H9 (cell line): ENCODE results near the gene PJA2. TPM values are rescaled to one million over a fixed set of nuclear protein-coding genes. Genes with fewer than 3 reads are reported as not detected.

Experiments used
- DNase-seq: peaks from one replicate; pipeline ENCODE4 v3.0.0-alpha.2; 2017
- H2AFZ ChIP-seq: one replicate; pipeline ENCODE4 v1.6.1; 2013; ENCODE audit warnings: mild to moderate bottlenecking, low read length, control low read depth, moderate library complexity
- H2AK5ac ChIP-seq: 2 replicates; pipeline ENCODE4 v1.6.1; 2013; ENCODE audit warnings: low read length, control low read depth, mixed read lengths; ENCODE audit not compliant: insufficient read length
- H2BK120ac ChIP-seq: one replicate; pipeline ENCODE4 v1.6.1; 2013; ENCODE audit warnings: low read depth, mild to moderate bottlenecking, low read length, control low read depth, inconsistent platforms; ENCODE audit not compliant: poor library complexity, severe bottlenecking
- H2BK12ac ChIP-seq: 2 replicates; pipeline ENCODE4 v1.6.1; 2013; ENCODE audit warnings: low read length, control low read depth, mixed read lengths, low read depth; ENCODE audit not compliant: insufficient read length
- H2BK15ac ChIP-seq: 2 replicates; pipeline ENCODE4 v1.6.1; 2013; ENCODE audit warnings: low read depth, low read length, control low read depth
- H2BK20ac ChIP-seq: one replicate; pipeline ENCODE4 v1.6.1; 2013; ENCODE audit warnings: low read depth, mild to moderate bottlenecking, low read length, control low read depth, inconsistent platforms; ENCODE audit not compliant: poor library complexity, severe bottlenecking
- H2BK5ac ChIP-seq: 2 replicates; pipeline ENCODE4 v1.6.1; 2013; ENCODE audit warnings: low read length, control low read depth, mixed read lengths; ENCODE audit not compliant: insufficient read length
- H3K14ac ChIP-seq: 2 replicates; pipeline ENCODE4 v1.6.1; 2013; ENCODE audit warnings: low read length, control low read depth; ENCODE audit not compliant: insufficient read depth
- H3K18ac ChIP-seq: 2 replicates; pipeline ENCODE4 v1.6.1; 2013; ENCODE audit warnings: low read depth, mild to moderate bottlenecking, mixed read lengths, low read length, control low read depth; ENCODE audit not compliant: insufficient read length
- H3K23ac ChIP-seq: 2 replicates; pipeline ENCODE4 v1.6.1; 2013; ENCODE audit warnings: low read length, control low read depth, mixed read lengths, low read depth; ENCODE audit not compliant: insufficient read length
- H3K23me2 ChIP-seq: 2 replicates; pipeline ENCODE4 v1.6.1; 2013; ENCODE audit warnings: low read depth, mild to moderate bottlenecking, mixed read lengths, low read length, control low read depth; ENCODE audit not compliant: insufficient read length, poor library complexity, severe bottlenecking
- H3K27ac ChIP-seq: 2 replicates; pipeline ENCODE4 v1.5.1; 2013; ENCODE audit warnings: low read length, control low read depth, mixed read lengths, low read depth; ENCODE audit not compliant: insufficient read length
- H3K27me3 ChIP-seq: 2 replicates; pipeline ENCODE4 v1.6.1; 2013; ENCODE audit warnings: low read length, control low read depth, inconsistent platforms; ENCODE audit not compliant: insufficient read depth
- H3K4ac ChIP-seq: 2 replicates; pipeline ENCODE4 v1.6.1; 2013; ENCODE audit warnings: low read depth, mild to moderate bottlenecking, control low read depth, inconsistent platforms, low read length, moderate library complexity
- H3K4me1 ChIP-seq: 2 replicates; pipeline ENCODE4 v1.6.1; 2013; ENCODE audit warnings: low read length, control low read depth, inconsistent platforms; ENCODE audit not compliant: insufficient read depth
- H3K4me2 ChIP-seq: 2 replicates; pipeline ENCODE4 v1.6.1; 2013; ENCODE audit warnings: low read length, control low read depth, mixed read lengths; ENCODE audit not compliant: insufficient read length, insufficient read depth
- H3K56ac ChIP-seq: 2 replicates; pipeline ENCODE4 v1.6.1; 2013; ENCODE audit warnings: low read depth, mild to moderate bottlenecking, mixed read lengths, low read length, control low read depth; ENCODE audit not compliant: insufficient read length
- H3K79me1 ChIP-seq: 2 replicates; pipeline ENCODE4 v1.6.1; 2013; ENCODE audit warnings: low read depth, mild to moderate bottlenecking, moderate library complexity, low read length, control low read depth, inconsistent platforms; ENCODE audit not compliant: insufficient read depth, poor library complexity, severe bottlenecking
- H3K79me2 ChIP-seq: 2 replicates; pipeline ENCODE4 v1.6.1; 2013; ENCODE audit warnings: low read length, control low read depth, inconsistent platforms; ENCODE audit not compliant: insufficient read depth
- H3K9ac ChIP-seq: 2 replicates; pipeline ENCODE4 v1.6.1; 2013; ENCODE audit warnings: low read length, control low read depth, mixed read lengths; ENCODE audit not compliant: insufficient read length; ENCODE audit errors: extremely low read depth
- H3K9me3 ChIP-seq: one replicate; pipeline ENCODE4 v1.6.1; 2013; ENCODE audit warnings: low read depth, low read length, inconsistent platforms; ENCODE audit not compliant: control insufficient read depth
- H3T11ph ChIP-seq: one replicate; pipeline ENCODE4 v1.6.1; 2013; ENCODE audit warnings: mild to moderate bottlenecking, low read length, control low read depth, inconsistent platforms
- H4K20me1 ChIP-seq: one replicate; pipeline ENCODE4 v1.6.1; 2013; ENCODE audit not compliant: control insufficient read depth, insufficient read length, insufficient read depth
- H4K5ac ChIP-seq: 2 replicates; pipeline ENCODE4 v1.6.1; 2013; ENCODE audit warnings: low read depth, mild to moderate bottlenecking, mixed read lengths, low read length, control low read depth; ENCODE audit not compliant: insufficient read length
- H4K8ac ChIP-seq: replicated peaks from 2 replicates; pipeline ENCODE4 v1.6.1; 2013; ENCODE audit warnings: low read length, control low read depth, mixed read lengths, low read depth; ENCODE audit not compliant: insufficient read length
- H4K91ac ChIP-seq: 2 replicates; pipeline ENCODE4 v1.6.1; 2013; ENCODE audit warnings: low read depth, mild to moderate bottlenecking, moderate library complexity, mixed read lengths, low read length, control low read depth; ENCODE audit not compliant: insufficient read length
- H3K27ac Mint-ChIP-seq, 3 experiments: 2 replicates in 2 of 3; 3 replicates in 1 of 3; pipeline ENCODE4 v1.8.0; 2020 to 2021; ENCODE audit warnings: mixed read lengths in 3 of 3, mild to moderate bottlenecking in 1 of 3, moderate library complexity in 1 of 3
- H3K27me3 Mint-ChIP-seq: 2 replicates; pipeline ENCODE4 v1.8.0; 2021; ENCODE audit warnings: low read depth, mild to moderate bottlenecking, moderate library complexity, mixed read lengths
- H3K36me3 Mint-ChIP-seq, 3 experiments: 2 replicates in 2 of 3; 3 replicates in 1 of 3; pipeline ENCODE4 v1.8.0; 2020 to 2021; ENCODE audit warnings: low read depth in 3 of 3, mixed read lengths in 3 of 3; ENCODE audit not compliant: insufficient read depth in 1 of 3
- H3K4me1 Mint-ChIP-seq, 2 experiments: 2 replicates each; pipeline ENCODE4 v1.8.0; 2020; ENCODE audit warnings: mixed read lengths in 2 of 2
- H3K4me3 Mint-ChIP-seq, 2 experiments: 2 replicates in 1 of 2; 3 replicates in 1 of 2; pipeline ENCODE4 v1.8.0; 2020 to 2021; ENCODE audit warnings: mild to moderate bottlenecking in 2 of 2, mixed read lengths in 2 of 2, moderate library complexity in 1 of 2
- H3K9me3 Mint-ChIP-seq, 2 experiments: 2 replicates in 1 of 2; 3 replicates in 1 of 2; pipeline ENCODE4 v1.8.0; 2020; ENCODE audit warnings: mild to moderate bottlenecking in 2 of 2, mixed read lengths in 2 of 2, moderate library complexity in 1 of 2
- whole genome bisulfite sequencing: extraction: QIAGEN DNeasy Blood & Tissue Kit; methylation state at CpG from one replicate; pipeline ENCODE4 v1.1.7; 2013; ENCODE audit warnings: missing lambda C conversion rate, low lambda C conversion rate, mixed read lengths; ENCODE audit not compliant: insufficient read length; ENCODE audit errors: extremely low coverage; 5-methylcytosine and 5-hydroxymethylcytosine counted together
- total RNA-seq: library from RNA; stranded (reverse); gene quantifications from 2 replicates; pipeline ENCODE4 v1.2.1, GENCODE V29; 2021
- TF ChIP-seq, protein P1 (sequence below): fragments of 200-600 bp; sonication (generic); conservative IDR thresholded peaks from 3 replicates; pipeline ENCODE4 v1.8.0; 2021; ENCODE audit warnings: antibody characterized with exemption, mild to moderate bottlenecking

Gene PJA2
- total RNA-seq, 1 experiment from 2014 or later = 41.5 TPM

DNA sequence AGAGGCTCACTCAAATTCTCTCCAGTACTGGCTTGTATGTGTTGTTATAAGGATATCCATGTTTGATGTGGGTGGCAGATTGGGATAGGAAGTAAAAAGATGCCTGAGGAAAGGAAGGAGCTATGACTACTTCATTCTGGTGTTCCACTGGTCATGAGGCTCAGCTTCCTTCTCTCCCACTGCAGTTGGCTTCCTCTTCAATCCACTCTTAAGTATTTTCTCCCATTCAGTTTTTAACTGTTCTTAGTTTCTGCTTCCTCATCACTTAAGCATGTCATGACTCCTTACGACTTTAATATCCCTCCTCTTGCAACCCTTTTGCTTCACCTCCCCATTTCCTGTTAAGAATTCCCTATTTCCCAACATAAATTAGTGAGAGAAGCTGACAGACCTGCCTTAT lies 81.1 kb downstream of the PJA2 start:
- DNase-seq = no peak
- Histone ChIP-seq H3K23me2 (no peaks in the 10 kb centered on the region), H2AK5ac (no peak overlapping the region), H2BK120ac (no peak overlapping the region), H3T11ph (no peak overlapping the region), H3K27me3 (no peaks in the 10 kb centered on the region), H3K14ac (no peak overlapping the region), H4K91ac (no peak overlapping the region), H3K9ac (no peak overlapping the region), H2BK5ac (no peak overlapping the region), H4K8ac (no peak overlapping the region), H4K20me1 (no peaks in the 10 kb centered on the region), H3K23ac (no peak overlapping the region), H3K79me1 (no peaks in the 10 kb centered on the region), H2AFZ (no peak overlapping the region), H3K4me2 (no peak overlapping the region), H3K4me1 (no peaks in the 10 kb centered on the region), H3K4ac (no peak overlapping the region), H3K9me3 (no peaks in the 10 kb centered on the region), H3K18ac (no peak overlapping the region), H2BK20ac (no peak overlapping the region), H2BK15ac (no peak overlapping the region), H4K5ac (no peak overlapping the region), H3K56ac (no peak overlapping the region), H3K79me2 (no peaks in the 10 kb centered on the region), H3K27ac (no peak overlapping the region), H2BK12ac (no peak overlapping the region)
- no CpG with 5 or more reads among the region's 1 CpG for WGBS
- peaks cover 0 to 3% (median 0%) of the 10 kb centered on the region in 3 experiments; a peak in 3 of 7 replicates for H3K36me3 Mint-ChIP-seq
- no peaks in the 10 kb centered on the region for H3K9me3 Mint-ChIP-seq
- H3K27me3 Mint-ChIP-seq = no peaks in the 10 kb centered on the region
- no peak overlapping the region for H3K4me3 Mint-ChIP-seq
- TF ChIP-seq, protein P1, sequence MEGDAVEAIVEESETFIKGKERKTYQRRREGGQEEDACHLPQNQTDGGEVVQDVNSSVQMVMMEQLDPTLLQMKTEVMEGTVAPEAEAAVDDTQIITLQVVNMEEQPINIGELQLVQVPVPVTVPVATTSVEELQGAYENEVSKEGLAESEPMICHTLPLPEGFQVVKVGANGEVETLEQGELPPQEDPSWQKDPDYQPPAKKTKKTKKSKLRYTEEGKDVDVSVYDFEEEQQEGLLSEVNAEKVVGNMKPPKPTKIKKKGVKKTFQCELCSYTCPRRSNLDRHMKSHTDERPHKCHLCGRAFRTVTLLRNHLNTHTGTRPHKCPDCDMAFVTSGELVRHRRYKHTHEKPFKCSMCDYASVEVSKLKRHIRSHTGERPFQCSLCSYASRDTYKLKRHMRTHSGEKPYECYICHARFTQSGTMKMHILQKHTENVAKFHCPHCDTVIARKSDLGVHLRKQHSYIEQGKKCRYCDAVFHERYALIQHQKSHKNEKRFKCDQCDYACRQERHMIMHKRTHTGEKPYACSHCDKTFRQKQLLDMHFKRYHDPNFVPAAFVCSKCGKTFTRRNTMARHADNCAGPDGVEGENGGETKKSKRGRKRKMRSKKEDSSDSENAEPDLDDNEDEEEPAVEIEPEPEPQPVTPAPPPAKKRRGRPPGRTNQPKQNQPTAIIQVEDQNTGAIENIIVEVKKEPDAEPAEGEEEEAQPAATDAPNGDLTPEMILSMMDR = no peak
- H3K27ac Mint-ChIP-seq = no peak overlapping the region
- H3K4me1 Mint-ChIP-seq = peaks cover 8 to 14% of the 10 kb centered on the region in 2 experiments
